OCI-LY3 (cell line): ENCODE results near the gene SLC35A3.

Source experiments
- H2AFZ ChIP-seq: fragments of 200-600, 300-600 bp; shearing (Covaris generic); 2 replicates; pipeline ENCODE4 v1.6.0; 2014; ENCODE audit warnings: antibody characterized with exemption, low read depth, low read length
- H3K27ac ChIP-seq: fragments of 200-600, 300-600 bp; sonication (generic); 2 replicates; pipeline ENCODE4 v1.5.1; 2014; ENCODE audit warnings: mild to moderate bottlenecking, low read length, moderate library complexity, mixed read lengths
- H3K27me3 ChIP-seq: fragments of 200-600, 300-600 bp; sonication (generic); 2 replicates; pipeline ENCODE4 v1.6.1; 2014; ENCODE audit warnings: low read depth, low read length, mixed read lengths
- H3K36me3 ChIP-seq: fragments of 200-600, 300-600 bp; sonication (generic); replicated peaks from 2 replicates; pipeline ENCODE3; 2014; ENCODE audit warnings: low read depth, low read length, mixed read lengths
- H3K4me1 ChIP-seq: fragments of 300-600, 200-600 bp; sonication (generic); 2 replicates; pipeline ENCODE4 v1.6.1; 2014; ENCODE audit warnings: low read length, mixed read lengths
- H3K4me2 ChIP-seq: fragments of 200-600, 300-600 bp; sonication (generic); 2 replicates; pipeline ENCODE4 v1.6.1; 2014; ENCODE audit warnings: low read length, mixed read lengths
- H3K4me3 ChIP-seq: fragments of 300-600, 200-600 bp; sonication (generic); 2 replicates; pipeline ENCODE4 v1.5.1; 2014; ENCODE audit warnings: antibody characterized with exemption, mild to moderate bottlenecking, low read length, moderate library complexity
- H3K79me2 ChIP-seq: fragments of 300-600, 200-600 bp; shearing (Covaris generic); 2 replicates; pipeline ENCODE4 v1.6.1; 2014; ENCODE audit warnings: mild to moderate bottlenecking, low read length, mixed read lengths
- H3K9ac ChIP-seq: fragments of 300-600, 200-600 bp; shearing (Covaris generic); 2 replicates; pipeline ENCODE4 v1.6.0; 2014; ENCODE audit warnings: mild to moderate bottlenecking, low read length, moderate library complexity
- H3K9me3 ChIP-seq: fragments of 200-600, 300-600 bp; shearing (Covaris generic); 2 replicates; pipeline ENCODE4 v1.6.1; 2014; ENCODE audit warnings: low read length, mixed read lengths; ENCODE audit not compliant: insufficient read depth
- H4K20me1 ChIP-seq: fragments of 200-600, 300-600 bp; sonication (generic); 2 replicates; pipeline ENCODE4 v1.6.1; 2016; ENCODE audit warnings: low read length, mixed read lengths; ENCODE audit not compliant: insufficient read depth
- EZH2phosphoT487 ChIP-seq: fragments of 200-600 bp; shearing (Covaris generic); IDR thresholded peaks from 2 replicates; pipeline ENCODE4 v1.6.1; 2018; ENCODE audit warnings: antibody characterized with exemption, mixed run types, low read depth
- TF ChIP-seq, protein P1 (sequence below): fragments of 200-600, 300-600 bp; sonication (generic); IDR thresholded peaks from 2 replicates; pipeline ENCODE4 v1.5.1; 2014; ENCODE audit warnings: antibody characterized with exemption, low read length, low read depth

SLC35A3 gene

DNA sequence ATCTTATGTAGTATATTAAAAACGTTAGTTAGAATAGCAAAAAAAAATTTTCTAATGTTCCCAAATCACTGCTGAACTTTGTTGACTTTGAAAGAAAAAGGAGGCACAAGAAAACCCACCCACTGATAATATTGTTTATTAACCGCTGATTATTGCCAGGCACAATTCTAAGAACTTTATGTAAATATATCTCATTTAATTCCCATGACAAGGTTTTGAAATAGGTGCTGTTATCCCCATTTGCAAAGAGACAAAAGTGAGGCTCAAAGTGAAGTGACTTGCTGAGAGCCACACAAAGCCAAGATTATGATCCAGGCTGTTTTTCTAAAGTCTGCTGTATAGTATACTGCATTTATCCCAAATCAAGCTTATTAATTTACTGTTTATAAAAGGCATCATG lies 106.5 kb downstream of the SLC35A3 start:
- H3K27me3 ChIP-seq = no peaks in the 10 kb centered on the region

DNA sequence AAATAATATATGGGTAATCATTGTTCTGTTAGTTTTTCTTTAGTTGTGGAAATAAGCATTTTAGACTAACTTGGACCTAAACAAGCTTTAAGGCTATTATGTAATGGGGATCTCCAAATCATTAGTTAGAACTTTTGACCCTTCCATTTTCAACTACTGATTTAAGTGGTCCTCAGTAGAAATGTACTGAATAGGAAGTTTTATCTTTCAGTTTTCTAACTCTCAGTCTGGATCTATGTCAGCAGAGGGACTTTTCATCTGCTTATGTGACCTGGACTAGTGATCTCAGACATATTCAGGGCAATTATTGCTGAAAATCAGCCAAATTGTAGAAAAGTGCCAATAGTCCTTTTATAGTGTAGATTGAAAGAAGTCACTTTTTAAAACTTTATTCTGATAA lies 106.9 kb downstream of the SLC35A3 start:
- no peaks in the 10 kb centered on the region for H3K27me3 ChIP-seq
- 0 out of 2 replicates have a peak overlapping the region, but pooled peaks have one; percentile 23 for H3K9ac ChIP-seq
- peaks cover 40% of the 10 kb centered on the region for H3K4me1 ChIP-seq
- H4K20me1 ChIP-seq = peaks cover 30% of the 10 kb centered on the region
- no peak overlapping the region for H2AFZ ChIP-seq
- H3K4me3 ChIP-seq = peak overlapping the region; percentile 23
- no peaks in the 10 kb centered on the region for H3K9me3 ChIP-seq
- peak overlapping the region; percentile 66 for H3K27ac ChIP-seq
- H3K79me2 ChIP-seq = peaks cover 17% of the 10 kb centered on the region
- peaks cover 24% of the 10 kb centered on the region for H3K36me3 ChIP-seq
- TF ChIP-seq, protein P1, sequence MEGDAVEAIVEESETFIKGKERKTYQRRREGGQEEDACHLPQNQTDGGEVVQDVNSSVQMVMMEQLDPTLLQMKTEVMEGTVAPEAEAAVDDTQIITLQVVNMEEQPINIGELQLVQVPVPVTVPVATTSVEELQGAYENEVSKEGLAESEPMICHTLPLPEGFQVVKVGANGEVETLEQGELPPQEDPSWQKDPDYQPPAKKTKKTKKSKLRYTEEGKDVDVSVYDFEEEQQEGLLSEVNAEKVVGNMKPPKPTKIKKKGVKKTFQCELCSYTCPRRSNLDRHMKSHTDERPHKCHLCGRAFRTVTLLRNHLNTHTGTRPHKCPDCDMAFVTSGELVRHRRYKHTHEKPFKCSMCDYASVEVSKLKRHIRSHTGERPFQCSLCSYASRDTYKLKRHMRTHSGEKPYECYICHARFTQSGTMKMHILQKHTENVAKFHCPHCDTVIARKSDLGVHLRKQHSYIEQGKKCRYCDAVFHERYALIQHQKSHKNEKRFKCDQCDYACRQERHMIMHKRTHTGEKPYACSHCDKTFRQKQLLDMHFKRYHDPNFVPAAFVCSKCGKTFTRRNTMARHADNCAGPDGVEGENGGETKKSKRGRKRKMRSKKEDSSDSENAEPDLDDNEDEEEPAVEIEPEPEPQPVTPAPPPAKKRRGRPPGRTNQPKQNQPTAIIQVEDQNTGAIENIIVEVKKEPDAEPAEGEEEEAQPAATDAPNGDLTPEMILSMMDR = no peak
- TF ChIP-seq EZH2phosphoT487 = no peak
- H3K4me2 ChIP-seq = peak overlapping the region; percentile 51

More for the DNA sequence above, 106.5 kb downstream of the SLC35A3 start:
- Histone ChIP-seq H3K4me2 (peak overlapping the region; percentile 51), H3K4me1 (peaks cover 44% of the 10 kb centered on the region), H4K20me1 (peaks cover 34% of the 10 kb centered on the region), H2AFZ (no peak overlapping the region), H3K9me3 (no peaks in the 10 kb centered on the region), H3K36me3 (peaks cover 27% of the 10 kb centered on the region), H3K4me3 (peak overlapping the region; percentile 23), H3K27ac (peak overlapping the region; percentile 66), H3K79me2 (peaks cover 17% of the 10 kb centered on the region), H3K9ac (0 out of 2 replicates have a peak overlapping the region, but pooled peaks have one; percentile 23)
- TF ChIP-seq, protein P1 = no peak
- no peak for TF ChIP-seq EZH2phosphoT487

DNA sequence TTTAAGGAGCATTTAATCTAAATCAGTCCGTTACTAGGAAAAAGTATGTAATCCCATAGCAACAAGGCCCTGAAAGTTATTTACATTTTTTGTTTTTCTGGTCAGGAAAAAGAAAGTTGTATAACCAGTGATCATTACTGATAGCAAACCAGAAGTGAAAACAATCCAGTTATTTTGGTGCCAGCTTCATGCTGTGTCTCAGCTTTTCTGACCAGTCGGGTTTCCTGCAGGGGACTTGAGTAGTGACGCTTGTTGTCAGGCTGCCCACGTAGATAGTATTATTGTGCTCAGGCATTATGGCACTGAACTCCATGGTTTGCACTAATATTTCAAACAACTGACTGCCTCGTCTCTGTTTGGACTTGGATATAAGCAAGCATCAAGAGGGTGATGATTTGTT lies 107.7 kb downstream of the SLC35A3 start:
- H3K9ac ChIP-seq = no peak overlapping the region
- peaks cover 17% of the 10 kb centered on the region for H3K79me2 ChIP-seq
- H3K36me3 ChIP-seq = peaks cover 26% of the 10 kb centered on the region
- peaks cover 29% of the 10 kb centered on the region for H4K20me1 ChIP-seq
- no peaks in the 10 kb centered on the region for H3K27me3 ChIP-seq
- TF ChIP-seq, protein P1 = no peak
- no peak for TF ChIP-seq EZH2phosphoT487
- 0 out of 2 replicates have a peak overlapping the region, but pooled peaks have one; percentile 9 for H3K27ac ChIP-seq
- no peak overlapping the region for H2AFZ ChIP-seq
- H3K9me3 ChIP-seq = no peaks in the 10 kb centered on the region
- H3K4me2 ChIP-seq = peak overlapping the region; percentile 51
- H3K4me3 ChIP-seq = no peak overlapping the region
- H3K4me1 ChIP-seq = peaks cover 40% of the 10 kb centered on the region

DNA sequence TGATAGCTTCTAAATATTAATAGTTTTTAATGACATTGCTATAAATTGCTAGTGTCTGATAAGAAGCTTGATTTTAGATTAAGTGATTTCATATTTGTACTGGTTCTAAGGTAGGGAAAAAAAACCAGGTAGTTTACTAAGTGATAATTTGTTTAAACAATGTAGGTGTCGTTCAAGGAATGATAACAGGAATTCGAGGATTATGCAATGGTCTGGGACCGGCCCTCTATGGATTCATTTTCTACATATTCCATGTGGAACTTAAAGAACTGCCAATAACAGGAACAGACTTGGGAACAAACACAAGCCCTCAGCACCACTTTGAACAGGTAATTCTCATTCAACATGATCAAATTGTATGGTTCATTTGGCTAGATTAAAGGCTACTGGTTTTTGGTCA lies 110.5 kb downstream of the SLC35A3 start:
- Histone ChIP-seq H4K20me1 (peaks cover 29% of the 10 kb centered on the region; the same call in 1 of the 2 replicates), H3K4me1 (peaks cover 34% of the 10 kb centered on the region), H2AFZ (no peak overlapping the region), H3K4me3 (no peak overlapping the region), H3K9ac (no peak overlapping the region), H3K36me3 (peaks cover 23% of the 10 kb centered on the region), H3K27me3 (no peaks in the 10 kb centered on the region), H3K9me3 (no peaks in the 10 kb centered on the region), H3K27ac (no peak overlapping the region), H3K4me2 (no peak overlapping the region), H3K79me2 (peaks cover 17% of the 10 kb centered on the region)
- TF ChIP-seq, protein P1 = no peak
